K562 (cell line): Measurements from ENCODE around the gene FAM200B. TPM values are rescaled to one million over a fixed set of nuclear protein-coding genes. Genes with fewer than 3 reads are reported as not detected.

ENCODE experiments used
- ATAC-seq: fragments of 200-7000 bp; cut with Tn5 transposase; 3 replicates; pipeline ENCODE4 v1.9.1; 2020; ENCODE audit warnings: moderate library complexity
- BruUV-seq: library from RNA; stranded (reverse); fragments of 400-500 nt; replicated peaks from 2 replicates; lab custom pipeline; 2021; lab: Mats Ljungman, UMichigan
- CTCF ChIA-PET: fragments of 300-600 bp; formaldehyde crosslinking; extraction: SDS; loops from one replicate; lab custom pipeline; 2021; ENCODE audit warnings: low intra/inter-chr PET ratio; lab: Yijun Ruan, JAX
- POLR2A ChIA-PET: fragments of 300-600, 350-650 bp; sonication (Branson Sonifier 250); formaldehyde crosslinking; extraction: SDS; loops from one replicate; lab custom pipeline; 2021; ENCODE audit warnings: antibody characterized with exemption, inconsistent platforms; lab: Yijun Ruan, JAX
- DNase-seq, 4 experiments: peaks; one replicate each; pipeline versions ENCODE4 v3.0.0 to v3.0.0-alpha.2; 2011 to 2018; ENCODE audit warnings: low spot score in 3 of 4, mixed read lengths in 3 of 4; ENCODE audit errors: extremely low read depth in 1 of 4
- FAIRE-seq: peaks from 2 replicates; lab custom pipeline; 2011; peaks lifted over from hg19 to GRCh38; lab: Jason Lieb, UNC
- H2AFZ ChIP-seq: 2 replicates; pipeline ENCODE4 v1.6.0; 2011; ENCODE audit warnings: low read depth, low read length, control low read depth, inconsistent platforms
- H3K27ac ChIP-seq: fragments of 200-600 bp; 3 replicates; pipeline ENCODE4 v1.8.0; 2011; ENCODE audit warnings: low read depth, mild to moderate bottlenecking, control low read depth, inconsistent platforms, low read length, moderate library complexity, mixed read lengths; ENCODE audit errors: extremely low read depth
- H3K27me3 ChIP-seq, 2 experiments: fragments of 300-600 bp in 1 of 2; 2 replicates in 1 of 2; 3 replicates in 1 of 2; pipeline versions ENCODE4 v1.6.0 to v1.8.0; 2011; ENCODE audit warnings: inconsistent platforms in 2 of 2, low read length in 2 of 2, mild to moderate bottlenecking in 1 of 2, mixed read lengths in 1 of 2, moderate library complexity in 1 of 2; ENCODE audit not compliant: control insufficient read depth in 2 of 2, insufficient read depth in 2 of 2
- H3K36me3 ChIP-seq: fragments of 300-600 bp; 3 replicates; pipeline ENCODE4 v1.8.0; 2011; ENCODE audit warnings: mild to moderate bottlenecking, low read length, inconsistent platforms; ENCODE audit not compliant: control insufficient read depth, insufficient read depth
- H3K4me1 ChIP-seq, 2 experiments: fragments of 200-600 bp in 1 of 2; replicated peaks in 1 of 2; 2 replicates in 1 of 2; 3 replicates in 1 of 2; pipeline versions ENCODE4 v1.5.1 to v1.8.0; 2011; ENCODE audit warnings: inconsistent platforms in 2 of 2, low read length in 2 of 2, mild to moderate bottlenecking in 1 of 2, mixed read lengths in 1 of 2, moderate library complexity in 1 of 2; ENCODE audit not compliant: control insufficient read depth in 2 of 2, insufficient read depth in 2 of 2
- H3K4me2 ChIP-seq: 2 replicates; pipeline ENCODE4 v1.6.1; 2011; ENCODE audit warnings: low read length, control low read depth, inconsistent platforms, mixed read lengths; ENCODE audit not compliant: insufficient read depth
- H3K4me3 ChIP-seq: fragments of 200-600 bp; sonication (generic), shearing (Covaris generic); 2 replicates; pipeline ENCODE4 v1.5.1; 2016; ENCODE audit warnings: control low read depth, inconsistent platforms
- H3K79me2 ChIP-seq: fragments of 200-600 bp; 3 replicates; pipeline ENCODE4 v1.8.0; 2011; ENCODE audit warnings: low read length, inconsistent platforms; ENCODE audit not compliant: control insufficient read depth, insufficient read depth
- H3K9ac ChIP-seq, 2 experiments: 2 replicates each; pipeline versions ENCODE4 v1.6.0 to v1.6.1; 2011; ENCODE audit warnings: low read depth in 2 of 2, low read length in 2 of 2, control low read depth in 1 of 2, inconsistent platforms in 1 of 2, mild to moderate bottlenecking in 1 of 2, mixed read lengths in 1 of 2; ENCODE audit not compliant: insufficient read depth in 1 of 2
- H3K9me1 ChIP-seq: one replicate; pipeline ENCODE4 v1.6.0; 2011; ENCODE audit warnings: inconsistent platforms, mild to moderate bottlenecking, low read length, moderate library complexity; ENCODE audit not compliant: control insufficient read depth, insufficient read depth
- H3K9me3 ChIP-seq: replicated peaks from 2 replicates; pipeline ENCODE4 v1.5.1; 2011; ENCODE audit warnings: low read depth, low read length, inconsistent platforms; ENCODE audit not compliant: control insufficient read depth, insufficient read depth
- H4K20me1 ChIP-seq: replicated peaks from 2 replicates; pipeline ENCODE4 v1.6.1; 2011; ENCODE audit warnings: low read length, inconsistent platforms, mixed read lengths; ENCODE audit not compliant: control insufficient read depth, insufficient read depth
- CEBPB ChIP-seq: fragments of 450-650 bp; IDR thresholded peaks from 2 replicates; pipeline ENCODE4 v1.6.1; 2016; ENCODE audit warnings: missing genetic modification characterization, missing compliant biosample characterization
- CEBPG ChIP-seq, 3 experiments: fragments of 200-800 bp in 1 of 3; sonication (Bioruptor generic) in 1 of 3; sonication (generic) in 1 of 3; formaldehyde crosslinking in 1 of 3; IDR thresholded peaks in 2 of 3; conservative IDR thresholded peaks in 1 of 3; 2 replicates each; pipeline versions ENCODE4 v1.6.1 to v1.8.0; 2016 to 2022; ENCODE audit warnings: missing compliant biosample characterization in 2 of 3, missing genetic modification characterization in 2 of 3, mild to moderate bottlenecking in 1 of 3, missing genetic modification reagents in 1 of 3
- GABPB2 ChIP-seq: fragments of 250-450 bp; sonication (Bioruptor Pico); conservative IDR thresholded peaks from 2 replicates; pipeline ENCODE4 v1.5.1; 2021; ENCODE audit warnings: mild to moderate bottlenecking
- HEY1 ChIP-seq: fragments of 250-450 bp; sonication (Bioruptor Pico); IDR thresholded peaks from 2 replicates; pipeline ENCODE4 v1.5.0; 2020; ENCODE audit warnings: mild to moderate bottlenecking, moderate library complexity, borderline replicate concordance
- HLTF ChIP-seq: fragments of 450-650 bp; IDR thresholded peaks from 2 replicates; pipeline ENCODE4 v1.6.1; 2016
- NFXL1 ChIP-seq: fragments of 450-650 bp; formaldehyde crosslinking; IDR thresholded peaks from 2 replicates; pipeline ENCODE4 v1.4.0; 2021; ENCODE audit warnings: mild to moderate bottlenecking
- RAD51 ChIP-seq: fragments of 450-650 bp; IDR thresholded peaks from 2 replicates; pipeline ENCODE4 v1.7.1; 2016; ENCODE audit warnings: low read depth, mild to moderate bottlenecking, borderline replicate concordance
- SMAD4 ChIP-seq: fragments of 250-450 bp; sonication (Bioruptor Pico); conservative IDR thresholded peaks from 2 replicates; pipeline ENCODE4 v1.8.0; 2021; ENCODE audit warnings: inconsistent platforms, mild to moderate bottlenecking, moderate library complexity
- SRSF3 ChIP-seq: fragments of 200-400 bp; formaldehyde crosslinking; IDR thresholded peaks from 2 replicates; pipeline ENCODE4 v1.6.1; 2016; ENCODE audit warnings: mild to moderate bottlenecking, low read length, moderate library complexity; ENCODE audit not compliant: insufficient read depth
- TEAD1 ChIP-seq, 2 experiments: fragments of 450-650 bp in 1 of 2; sonication (generic) in 1 of 2; formaldehyde crosslinking; IDR thresholded peaks; 2 replicates each; pipeline versions ENCODE4 v1.4.0 to v1.8.0; 2020 to 2022; ENCODE audit warnings: mild to moderate bottlenecking in 2 of 2, missing genetic modification reagents in 1 of 2
- ZBTB7A ChIP-seq: IDR thresholded peaks from 2 replicates; pipeline ENCODE4 v1.6.1; 2011; ENCODE audit warnings: low read depth, mild to moderate bottlenecking, low read length, moderate library complexity, borderline replicate concordance; ENCODE audit not compliant: control insufficient read depth
- ZNF282 ChIP-seq: sonication (generic); formaldehyde crosslinking; IDR thresholded peaks from 2 replicates; pipeline ENCODE4 v1.8.1; 2023; ENCODE audit warnings: missing genetic modification reagents
- WGBS: fragments of 100-300 bp; shearing (Covaris generic); methylation state at CpG from one replicate; pipeline ENCODE4 v1.1.6; 2016; ENCODE audit warnings: low coverage, mixed read lengths; ENCODE audit not compliant: insufficient coverage; ENCODE audit errors: missing lambda C conversion rate; 5-methylcytosine and 5-hydroxymethylcytosine counted together
- in situ Hi-C: fragments of 300-500 bp; cut with MboI; formaldehyde crosslinking; loops from 4 replicates; pipeline ENCODE4 v1.15.0; 2018; ENCODE audit warnings: inconsistent platforms, mixed read lengths
- intact Hi-C: fragments of 100-400 bp; cut with micrococcal nuclease; formaldehyde crosslinking; loops from 2 replicates; pipeline ENCODE4 v1.14.2; 2022
- polyA plus RNA-seq, 8 experiments: library from polyadenylated mRNA; depleted of rRNA in 4 of 8; stranded (reverse) in 5 of 8; unstranded in 3 of 8; fragments of >200 nt; fragmentation: Nextera tagmentation in 2 of 8; fragmentation: Illumina TruSeq in 1 of 8; extraction: Ambion mirVana in 2 of 8; extraction: Trizol in 1 of 8; gene quantifications; 2 replicates each; pipeline versions ENCODE4 v1.2.1 to v1.2.3, GENCODE V29; 2011 to 2014; ENCODE audit warnings: inconsistent platforms in 1 of 8, missing spikeins in 1 of 8
- total RNA-seq, 7 experiments: library from RNA; depleted of rRNA in 6 of 7; stranded (reverse); fragments of >200 nt in 6 of 7; fragmentation: Illumina TruSeq in 2 of 7; extraction: Trizol in 2 of 7; gene quantifications; 2 replicates each; pipeline versions ENCODE4 v1.2.1 to v1.2.3, GENCODE V29; 2011 to 2021; ENCODE audit warnings: low replicate concordance in 1 of 7
- TF ChIP-seq, protein P1 (sequence below): fragments of 450-650 bp; formaldehyde crosslinking; conservative IDR thresholded peaks from 2 replicates; pipeline ENCODE4 v1.4.0; 2022; ENCODE audit warnings: mild to moderate bottlenecking, missing genetic modification characterization
- TF ChIP-seq, protein P2 (sequence below): fragments of 450-650 bp; formaldehyde crosslinking; IDR thresholded peaks from 2 replicates; pipeline ENCODE4 v1.4.0; 2020; ENCODE audit warnings: mild to moderate bottlenecking, moderate library complexity
- TF ChIP-seq, protein P3 (sequence below): fragments of 450-650 bp; formaldehyde crosslinking; IDR thresholded peaks from 2 replicates; pipeline ENCODE4 v1.4.0; 2020; ENCODE audit warnings: mild to moderate bottlenecking, mixed read lengths

Gene FAM200B
- total and polyA plus RNA-seq, 9 of the 15 experiments (the other 6 are each of a cell fraction or from before 2014, with no cell fraction given), result 17.4 to 48.0 (median 25.5) TPM

DNA sequence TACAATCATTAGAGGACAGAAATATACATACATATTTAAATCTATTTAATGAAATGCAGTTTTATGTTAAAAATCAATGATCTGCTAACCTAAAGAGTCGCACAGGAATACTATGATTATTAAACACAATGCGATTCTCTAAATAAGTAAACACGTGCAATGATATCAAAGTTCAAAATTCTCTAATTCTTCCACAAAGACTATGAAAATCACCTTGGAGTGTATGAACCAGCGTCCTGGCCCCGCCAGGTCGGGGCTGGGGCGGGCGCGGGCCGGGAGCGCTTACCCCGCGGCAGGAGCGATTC, 608 bp upstream of the FAM200B start (continued):
- no peak for TF ChIP-seq ZBTB7A
- no peak for TF ChIP-seq HLTF
- TF ChIP-seq, protein P1, sequence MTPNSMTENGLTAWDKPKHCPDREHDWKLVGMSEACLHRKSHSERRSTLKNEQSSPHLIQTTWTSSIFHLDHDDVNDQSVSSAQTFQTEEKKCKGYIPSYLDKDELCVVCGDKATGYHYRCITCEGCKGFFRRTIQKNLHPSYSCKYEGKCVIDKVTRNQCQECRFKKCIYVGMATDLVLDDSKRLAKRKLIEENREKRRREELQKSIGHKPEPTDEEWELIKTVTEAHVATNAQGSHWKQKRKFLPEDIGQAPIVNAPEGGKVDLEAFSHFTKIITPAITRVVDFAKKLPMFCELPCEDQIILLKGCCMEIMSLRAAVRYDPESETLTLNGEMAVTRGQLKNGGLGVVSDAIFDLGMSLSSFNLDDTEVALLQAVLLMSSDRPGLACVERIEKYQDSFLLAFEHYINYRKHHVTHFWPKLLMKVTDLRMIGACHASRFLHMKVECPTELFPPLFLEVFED (CRISPR knock-in tag), result no peak
- TF ChIP-seq ZNF282 (CRISPR knock-in tag), result no peak
- TF ChIP-seq, all 486 proteins: peak for 12

DNA sequence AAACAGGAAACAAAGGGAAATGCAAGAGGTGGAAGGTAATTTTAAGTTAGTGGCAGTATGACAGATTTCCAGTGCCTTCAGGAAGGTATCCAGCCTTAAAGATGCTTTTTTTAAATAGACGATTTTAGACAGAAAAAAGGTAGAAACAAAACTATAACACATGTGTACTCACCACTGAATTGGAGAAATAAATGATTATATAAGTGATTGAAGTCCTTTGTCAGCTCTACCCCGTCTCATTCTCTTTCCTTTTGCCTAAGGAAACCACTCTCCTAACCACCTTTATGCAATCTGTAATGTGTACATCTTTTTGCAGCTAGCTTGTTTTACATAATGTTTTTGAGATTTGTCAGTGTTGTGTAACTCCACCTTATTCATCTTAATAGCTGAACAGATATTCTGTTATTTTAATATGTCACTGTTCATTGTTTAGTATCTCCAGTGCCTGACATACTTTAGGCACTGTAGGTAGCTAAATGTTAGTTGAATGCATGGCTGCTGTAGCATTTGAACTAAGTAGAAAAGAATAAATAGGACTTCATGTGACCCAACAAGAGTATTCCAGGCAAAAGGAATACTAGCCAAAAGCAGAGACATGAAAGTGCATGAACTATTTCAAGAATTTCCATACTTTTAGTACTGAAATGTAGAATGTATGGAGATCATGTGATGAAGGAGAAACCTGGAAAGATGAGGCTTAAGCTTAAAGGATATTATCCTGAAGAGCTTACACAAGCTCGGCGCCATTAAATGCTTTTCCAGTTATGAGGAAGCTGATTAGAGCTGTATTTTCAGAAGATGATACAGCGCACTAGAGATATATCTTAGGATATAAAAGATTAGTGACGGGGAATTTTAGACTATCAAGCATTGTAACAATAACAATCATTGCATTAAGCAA, 865 bp downstream of the FAM200B start:
- peaks cover 4 to 9% of the 10 kb centered on the region in 2 experiments; a peak in 4 of 5 replicates for H3K4me1 ChIP-seq
- H3K36me3 ChIP-seq, result peaks cover 39% of the 10 kb centered on the region
- peak overlapping the region; percentile 87 for H3K27ac ChIP-seq
- WGBS, result 6% methylated on average over 6 of the region's 6 CpGs
- H3K79me2 ChIP-seq, result peaks cover 74% of the 10 kb centered on the region
- peak overlapping the region; percentile 91 to 96 for H3K9ac ChIP-seq
- DNase-seq (no peak), FAIRE-seq (no peak), ATAC-seq (no peak; the same call in 2 of the 3 replicates)
- H3K27me3 ChIP-seq, result no peaks in the 10 kb centered on the region
- intact Hi-C loops (loop anchor here (10.0 kb wide), 1 partner anchor 542 kb away; the partner anchor contains the start of gene TAPT1), in situ Hi-C loops (no loop called here)
- ChIA-PET CTCF (no interaction called here), POLR2A (interaction anchor here (0.5 to 2.2 kb wide), 9 partner anchors 19 to 521 kb away, joined by 3 to 9 read pairs (median 4); no protein-coding TSS in a partner anchor)
- H3K9me1 ChIP-seq, result no peaks in the 10 kb centered on the region
- H3K4me3 ChIP-seq, result peak overlapping the region; percentile 67
- H3K9me3 ChIP-seq, result no peaks in the 10 kb centered on the region
- peak overlapping the region; percentile 92 for H2AFZ ChIP-seq
- no TSS peak for BruUV-seq
- H4K20me1 ChIP-seq, result no peaks in the 10 kb centered on the region
- H3K4me2 ChIP-seq, result peak overlapping the region; percentile 93
- TF ChIP-seq, protein P2, sequence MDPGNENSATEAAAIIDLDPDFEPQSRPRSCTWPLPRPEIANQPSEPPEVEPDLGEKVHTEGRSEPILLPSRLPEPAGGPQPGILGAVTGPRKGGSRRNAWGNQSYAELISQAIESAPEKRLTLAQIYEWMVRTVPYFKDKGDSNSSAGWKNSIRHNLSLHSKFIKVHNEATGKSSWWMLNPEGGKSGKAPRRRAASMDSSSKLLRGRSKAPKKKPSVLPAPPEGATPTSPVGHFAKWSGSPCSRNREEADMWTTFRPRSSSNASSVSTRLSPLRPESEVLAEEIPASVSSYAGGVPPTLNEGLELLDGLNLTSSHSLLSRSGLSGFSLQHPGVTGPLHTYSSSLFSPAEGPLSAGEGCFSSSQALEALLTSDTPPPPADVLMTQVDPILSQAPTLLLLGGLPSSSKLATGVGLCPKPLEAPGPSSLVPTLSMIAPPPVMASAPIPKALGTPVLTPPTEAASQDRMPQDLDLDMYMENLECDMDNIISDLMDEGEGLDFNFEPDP (CRISPR knock-in tag), result no peak
- TF ChIP-seq SMAD4 (CRISPR knock-in tag) (no peak), CEBPB (tag) (peak; percentile 41; the same call in 1 of the 2 replicates), SRSF3 (no peak), NFXL1 (CRISPR knock-in tag) (no peak), TEAD1 (CRISPR knock-in tag; IDR thresholded peaks at IDR 0.05) (no peak), GABPB2 (no peak), RAD51 (no peak), HEY1 (CRISPR knock-in tag) (no peak), CEBPG (CRISPR knock-in tag; IDR thresholded peaks at IDR 0.05) (no peak), CEBPG (tag; conservative IDR thresholded peaks at IDR 0.05 in 1 of 2, IDR thresholded peaks at IDR 0.05 in 1 of 2) (peak; percentile 17 to 34; a peak in 1 of 4 replicates)
- TF ChIP-seq, protein P3, sequence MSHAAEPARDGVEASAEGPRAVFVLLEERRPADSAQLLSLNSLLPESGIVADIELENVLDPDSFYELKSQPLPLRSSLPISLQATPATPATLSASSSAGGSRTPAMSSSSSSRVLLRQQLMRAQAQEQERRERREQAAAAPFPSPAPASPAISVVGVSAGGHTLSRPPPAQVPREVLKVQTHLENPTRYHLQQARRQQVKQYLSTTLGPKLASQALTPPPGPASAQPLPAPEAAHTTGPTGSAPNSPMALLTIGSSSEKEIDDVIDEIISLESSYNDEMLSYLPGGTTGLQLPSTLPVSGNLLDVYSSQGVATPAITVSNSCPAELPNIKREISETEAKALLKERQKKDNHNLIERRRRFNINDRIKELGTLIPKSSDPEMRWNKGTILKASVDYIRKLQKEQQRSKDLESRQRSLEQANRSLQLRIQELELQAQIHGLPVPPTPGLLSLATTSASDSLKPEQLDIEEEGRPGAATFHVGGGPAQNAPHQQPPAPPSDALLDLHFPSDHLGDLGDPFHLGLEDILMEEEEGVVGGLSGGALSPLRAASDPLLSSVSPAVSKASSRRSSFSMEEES (CRISPR knock-in tag), result peak; percentile 20; the same call in 1 of the 2 replicates
